ENCODE data around the gene NCK1.

Gene NCK1

DNA sequence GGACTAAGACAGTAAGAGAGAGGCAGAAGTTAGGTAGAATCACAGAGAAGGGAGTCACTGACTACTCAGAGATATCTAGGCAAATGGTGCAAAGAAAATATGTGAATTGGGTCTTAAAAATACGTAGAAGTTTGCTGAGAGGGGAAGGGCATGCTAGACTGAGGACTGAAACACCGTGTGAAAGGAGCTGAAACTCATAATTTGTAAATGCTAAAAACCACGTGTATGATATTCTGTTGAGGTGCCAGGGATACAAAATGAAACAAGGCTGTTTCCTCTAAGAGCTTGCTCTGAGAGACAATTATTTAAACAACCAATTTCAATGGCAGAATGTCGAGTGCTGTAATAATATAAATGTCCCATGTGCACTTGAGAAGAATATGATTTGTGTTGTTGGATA is 47.2 kb downstream of the NCK1 start:
- FAIRE-seq = no peak

DNA sequence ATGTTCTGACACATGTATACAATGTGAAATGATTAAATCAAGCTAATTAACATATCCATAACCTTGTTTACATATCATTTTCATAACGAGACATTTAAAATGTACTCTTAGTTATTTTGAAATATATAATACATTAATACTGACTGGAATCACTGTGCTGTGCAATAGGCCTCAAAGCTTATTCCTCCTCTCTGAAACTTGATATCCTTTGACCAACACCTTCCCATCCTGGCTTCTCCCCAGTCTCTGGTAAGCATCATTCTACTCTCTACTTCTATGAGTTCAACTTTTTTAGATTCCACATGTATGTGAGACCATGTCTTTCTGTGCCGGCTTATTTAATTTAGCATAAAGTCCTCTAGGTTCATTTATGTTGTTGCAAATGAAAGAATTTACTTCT is 48.7 kb downstream of the NCK1 start:
- FAIRE-seq = no peak

DNA sequence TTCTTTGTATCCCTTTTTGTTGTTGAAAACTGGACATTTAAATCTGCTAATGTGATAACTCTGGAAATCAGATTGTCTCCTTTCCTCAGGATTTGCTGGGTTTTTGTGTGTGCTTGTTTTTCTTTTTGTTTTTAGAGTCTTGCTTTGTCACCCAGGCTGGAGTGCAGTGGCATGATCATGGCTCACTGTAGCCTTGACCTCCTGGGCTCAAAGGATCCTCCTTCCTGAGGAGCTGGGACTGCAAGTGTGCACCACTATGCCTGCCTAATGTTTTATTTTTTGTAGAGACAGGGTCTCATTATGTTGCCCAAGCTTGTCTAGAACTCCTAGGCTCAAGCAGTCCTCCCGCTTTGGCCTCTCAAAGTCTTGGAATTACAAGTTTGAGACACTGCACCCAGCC is 51.2 kb downstream of the NCK1 start:
- no peak for FAIRE-seq

DNA sequence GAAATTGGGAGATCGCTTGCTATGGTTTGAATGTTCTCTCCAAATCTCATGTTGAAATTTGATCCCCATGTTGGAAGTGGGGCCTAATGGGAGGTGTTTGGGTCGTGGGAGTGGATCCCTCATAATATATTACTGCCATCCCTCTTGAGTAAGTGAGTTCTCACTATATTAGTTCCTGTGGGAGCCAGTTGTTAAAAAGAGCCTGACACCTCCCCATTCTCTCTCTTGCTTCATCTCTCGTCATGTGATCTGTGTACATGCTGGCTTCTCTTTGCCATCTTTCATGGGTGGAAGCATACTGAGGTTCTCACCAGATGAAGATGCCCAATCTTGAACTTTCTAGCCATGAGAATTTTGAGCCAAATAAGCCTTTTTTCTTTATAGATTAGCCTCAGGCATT is 52.7 kb downstream of the NCK1 start:
- FAIRE-seq = no peak

DNA sequence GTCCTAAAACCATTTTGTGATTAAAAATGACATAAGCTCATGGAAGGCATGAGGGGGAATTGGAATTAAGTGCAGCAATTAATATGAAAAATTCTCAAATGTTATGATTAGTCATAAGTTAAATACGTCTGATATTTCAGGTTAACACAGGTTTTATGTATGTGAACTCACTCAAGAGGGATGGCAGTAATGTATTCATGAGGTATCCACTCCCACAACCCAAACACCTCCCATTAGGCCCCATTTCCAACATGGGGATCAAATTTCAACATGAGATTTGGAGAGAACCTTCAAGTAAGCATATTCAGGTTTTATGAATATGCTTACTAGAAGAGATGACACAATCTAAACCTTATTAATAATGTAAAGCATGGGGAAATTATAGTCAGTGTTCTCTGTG is 54.2 kb downstream of the NCK1 start:
- FAIRE-seq = no peak

DNA sequence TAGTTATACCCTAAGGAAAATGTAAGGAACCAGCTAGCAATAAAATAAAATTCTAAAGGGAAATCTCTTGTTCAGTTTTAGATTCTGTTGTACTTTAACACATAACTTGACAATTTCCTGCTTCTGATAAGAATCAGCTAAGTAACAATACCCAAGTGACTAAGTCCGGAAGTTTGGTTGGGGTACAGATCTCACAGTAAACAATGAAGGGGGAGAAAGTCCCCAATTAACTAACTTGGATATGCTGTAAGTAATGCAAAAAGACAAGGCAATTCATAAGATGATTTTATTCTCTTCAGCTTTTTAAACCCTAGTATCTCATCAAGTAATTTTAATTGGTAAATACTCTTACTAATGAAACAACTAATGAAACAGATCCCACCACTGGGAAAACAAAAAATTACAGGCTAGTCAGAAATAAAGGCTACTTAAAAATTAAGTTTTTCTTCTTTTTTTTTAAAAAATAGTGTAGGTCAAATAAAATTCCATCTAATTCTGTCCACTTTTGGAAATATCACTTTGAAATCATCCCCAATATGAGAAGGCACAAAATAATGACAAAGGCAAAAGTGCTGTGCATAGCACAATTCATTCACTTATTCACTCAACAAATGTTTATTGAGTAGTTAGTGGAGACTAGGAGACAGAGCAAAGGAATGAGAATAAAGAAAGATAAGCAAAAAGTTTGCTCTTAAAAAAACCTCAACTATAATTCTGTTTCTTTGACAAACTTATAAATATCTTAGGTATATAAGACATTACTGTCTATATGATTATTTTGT is 58.0 kb downstream of the NCK1 start:
- no peak for FAIRE-seq

DNA sequence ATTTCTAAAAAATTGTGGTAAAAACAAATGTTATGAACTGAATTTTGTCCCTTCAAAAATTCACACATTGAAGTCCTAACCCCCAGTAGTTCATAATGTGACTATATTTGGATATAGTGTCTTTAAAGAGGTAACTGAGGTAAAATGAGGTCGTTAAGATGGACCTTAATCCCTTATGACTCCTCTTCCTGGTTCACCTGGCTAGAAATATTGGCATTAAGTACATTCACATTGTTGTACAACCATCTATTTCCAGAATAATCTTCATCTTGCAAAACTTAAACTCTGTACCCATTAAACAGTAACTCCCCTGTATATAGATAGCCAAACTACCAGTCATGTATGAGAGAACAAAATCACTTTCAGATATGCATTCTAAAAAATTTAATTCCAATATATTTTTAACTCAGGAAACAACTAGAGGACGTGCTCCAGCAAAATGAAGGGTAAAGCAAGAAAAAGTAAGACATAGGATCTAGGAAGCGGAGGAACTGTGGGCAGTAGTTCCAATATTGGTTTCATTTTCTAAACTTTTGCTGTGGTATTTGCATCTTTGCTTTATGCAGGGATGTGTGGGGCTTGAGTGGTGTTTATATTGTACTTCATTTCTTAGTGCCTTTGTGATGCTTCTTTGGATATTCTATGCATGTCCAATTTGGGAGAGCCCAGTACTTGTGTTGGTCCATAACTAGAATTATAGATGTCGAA is 59.0 kb downstream of the NCK1 start:
- no peak for FAIRE-seq

DNA sequence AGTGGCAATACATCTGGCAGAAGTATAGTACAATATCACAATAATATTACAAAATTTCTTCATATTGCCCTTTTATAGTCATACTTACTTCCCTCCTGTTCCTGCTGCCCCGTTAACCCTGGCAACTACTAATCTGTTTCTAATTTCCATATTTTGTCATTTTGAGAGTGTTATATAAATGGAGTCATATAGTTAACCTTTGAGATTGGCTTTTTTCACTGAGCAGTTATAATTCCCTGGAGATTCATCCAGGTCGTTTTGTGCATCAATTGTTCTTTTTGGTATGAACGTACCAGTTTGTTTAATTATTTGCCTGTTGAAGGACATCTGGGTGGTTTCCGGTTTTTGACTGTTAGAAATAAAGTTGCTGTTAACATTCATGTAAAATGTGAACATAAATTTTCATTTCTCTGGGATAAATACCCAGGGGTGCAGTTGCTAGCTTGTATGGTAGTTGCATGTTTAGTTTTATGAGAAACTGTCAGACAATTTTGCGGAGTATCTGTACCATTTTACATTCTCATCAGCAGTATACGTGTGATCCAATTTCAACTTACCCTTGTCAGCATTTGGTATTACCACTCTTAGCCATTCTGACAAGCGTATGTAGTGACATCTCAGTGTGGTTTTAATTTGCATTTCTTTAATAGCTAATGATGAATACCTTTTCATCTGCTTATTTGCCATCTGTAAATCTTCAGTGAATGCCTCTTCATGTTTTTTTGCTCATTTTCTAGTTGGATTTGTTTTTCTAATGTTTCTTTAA is 63.6 kb downstream of the NCK1 start:
- no peak for FAIRE-seq

DNA sequence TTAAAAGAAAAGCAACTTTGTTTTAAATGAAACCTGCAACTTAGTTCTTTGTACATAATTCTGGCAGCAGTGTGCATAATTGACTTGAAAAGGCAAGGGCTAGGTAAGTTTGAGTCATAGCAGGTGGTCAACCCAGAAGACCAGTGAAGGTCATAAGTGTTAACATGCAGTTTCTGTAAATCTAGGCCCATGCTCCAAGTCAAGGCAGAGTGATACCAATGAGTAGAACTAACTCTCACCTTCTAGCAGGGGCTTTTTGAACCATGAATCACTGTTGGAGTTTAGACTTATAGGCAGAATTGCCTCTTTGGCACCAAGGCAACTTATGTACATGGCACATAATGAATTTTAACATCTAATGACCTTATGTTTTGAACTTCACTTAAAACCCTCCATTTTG is 66.2 kb downstream of the NCK1 start:
- FAIRE-seq = no peak

DNA sequence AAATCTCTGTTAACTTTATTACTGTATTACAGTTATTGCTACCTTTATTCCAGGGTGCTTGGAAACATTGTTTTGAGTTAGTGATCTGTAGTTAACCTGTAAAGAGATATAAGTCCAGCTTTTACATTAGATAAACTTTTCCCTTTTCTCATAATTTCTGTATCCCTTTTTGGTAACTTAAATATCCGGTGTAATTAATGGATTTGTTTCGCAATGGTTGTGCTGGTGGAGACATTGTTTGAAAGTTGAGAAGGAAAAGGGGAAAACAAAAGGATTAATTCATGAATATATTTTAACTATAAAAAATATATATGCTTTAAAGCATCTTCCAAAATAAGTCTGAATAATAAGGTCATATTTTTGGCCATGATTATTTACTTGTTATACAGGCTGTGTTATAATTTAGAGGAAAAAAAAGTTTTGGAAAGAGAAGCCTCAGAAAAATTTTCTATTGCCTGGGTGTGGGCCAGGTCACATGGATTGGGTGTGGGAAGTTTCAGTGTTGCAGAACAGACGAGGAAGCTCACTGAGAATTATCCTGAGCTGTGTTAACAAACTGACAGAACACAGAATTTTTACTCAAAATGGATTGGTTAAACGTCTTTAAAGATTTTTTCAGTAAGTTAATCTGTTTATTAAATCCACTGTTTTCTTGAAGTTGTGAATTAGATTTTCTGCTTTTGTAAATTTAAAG is 68.1 kb downstream of the NCK1 start:
- FAIRE-seq = no peak

DNA sequence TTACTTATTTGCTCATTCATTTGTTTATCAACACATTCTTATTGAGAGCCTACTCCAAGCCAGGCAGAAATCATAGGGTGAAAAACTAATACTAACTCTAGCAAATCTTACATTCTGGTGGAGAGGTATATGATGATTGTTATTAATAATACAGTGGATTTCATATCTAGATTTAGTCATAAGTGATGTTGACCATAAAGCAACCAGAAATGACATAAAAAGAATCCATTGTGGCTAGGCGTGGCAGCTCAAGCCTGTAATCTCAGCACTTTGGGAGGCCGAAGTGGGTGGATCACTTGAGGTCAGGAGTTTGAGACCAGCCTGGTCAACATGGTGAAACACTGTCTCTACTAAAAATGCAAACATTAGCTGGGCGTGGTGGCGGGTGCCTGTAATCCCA is 69.6 kb downstream of the NCK1 start:
- no peak for FAIRE-seq

DNA sequence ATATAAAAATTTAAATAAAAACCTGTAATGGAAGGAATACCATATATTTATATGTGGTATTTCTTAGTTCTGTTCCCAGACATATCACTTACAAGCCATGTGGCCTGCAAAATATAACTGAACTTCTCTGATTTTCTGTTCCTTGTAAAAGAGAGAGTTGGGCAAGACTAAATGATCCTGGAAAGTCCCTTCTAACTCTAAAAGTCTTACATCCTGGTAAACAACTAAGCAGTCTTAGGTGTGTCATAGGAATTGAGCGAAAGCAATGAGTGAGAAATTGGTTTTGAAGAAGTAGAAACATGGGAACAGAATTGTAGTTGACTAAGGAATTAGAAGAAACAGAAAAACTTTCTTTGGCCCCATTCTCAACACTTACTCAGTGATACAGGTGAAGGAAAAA is 70.5 kb downstream of the NCK1 start:
- FAIRE-seq = no peak

DNA sequence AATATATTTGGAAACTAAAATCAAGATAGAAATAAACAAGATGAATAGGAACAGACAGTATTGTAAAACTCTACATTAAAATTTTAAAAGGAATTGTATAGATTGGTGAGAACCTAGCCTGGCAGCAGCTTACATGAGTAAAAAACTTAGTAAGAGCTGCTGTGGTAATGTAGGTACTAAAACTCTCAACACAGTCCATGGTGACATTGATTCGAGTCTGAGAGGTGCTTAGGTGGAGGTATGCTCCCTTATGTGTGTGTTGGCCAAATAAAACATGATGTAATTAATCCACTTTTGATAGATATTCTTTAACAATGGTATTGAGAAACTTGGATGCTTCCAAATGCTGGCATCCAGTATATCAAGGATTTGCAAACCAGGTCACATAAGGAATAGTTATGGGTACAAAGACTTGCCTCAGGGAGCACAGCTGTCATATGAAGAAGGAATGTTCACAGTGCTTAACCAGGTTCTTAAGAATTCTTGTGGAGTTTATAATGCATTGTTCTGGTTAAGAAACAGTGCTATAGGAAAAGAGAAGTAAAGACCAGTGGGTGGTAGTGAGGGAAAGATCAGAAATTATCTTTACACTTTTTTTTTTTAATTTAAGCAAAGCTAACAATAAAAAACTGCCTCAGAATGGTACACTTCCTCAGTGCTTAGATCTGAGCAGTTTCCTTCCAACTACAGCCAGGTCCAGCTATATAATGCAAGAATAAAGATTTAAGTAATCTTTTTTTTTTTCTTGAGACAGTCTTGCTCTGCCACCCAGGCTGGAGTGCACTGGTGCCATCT is 71.2 kb downstream of the NCK1 start:
- FAIRE-seq = no peak

DNA sequence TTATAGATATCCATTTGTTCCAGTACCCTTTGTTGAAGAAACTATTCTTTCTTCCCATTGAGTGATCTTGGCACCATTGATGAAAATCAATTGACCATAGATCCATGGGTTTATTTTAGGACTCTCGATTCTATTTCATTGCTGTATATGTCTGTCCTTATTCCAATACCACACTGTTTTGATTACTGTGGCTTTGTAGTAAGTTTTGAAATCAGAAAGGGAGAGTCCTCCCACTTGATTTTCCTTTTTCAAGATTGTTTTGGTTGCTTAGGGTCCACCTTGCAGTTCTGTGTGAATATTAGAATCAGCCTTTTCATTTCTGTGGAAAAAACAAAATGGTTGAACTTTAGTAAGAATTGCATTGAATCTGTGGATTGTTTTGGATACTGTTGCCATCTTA is 75.2 kb downstream of the NCK1 start:
- FAIRE-seq = no peak

DNA sequence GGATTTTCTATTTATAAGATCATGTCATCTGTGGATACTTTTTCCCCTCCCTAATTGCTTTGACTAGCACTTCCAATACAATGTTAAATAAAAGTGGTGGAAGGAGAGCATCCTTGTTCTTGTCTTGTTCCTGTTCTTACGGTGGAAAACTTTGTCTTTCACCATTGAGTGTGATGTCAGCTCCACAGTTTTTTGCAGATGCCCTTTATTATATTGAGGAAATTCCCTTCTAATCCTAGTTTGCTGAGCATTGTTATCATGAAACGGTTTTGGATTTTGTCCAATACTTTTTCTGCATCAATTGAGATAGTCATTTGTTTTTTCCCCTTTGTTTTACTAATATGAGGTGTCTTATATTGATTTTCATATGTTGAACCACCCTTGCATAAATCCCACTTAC is 75.8 kb downstream of the NCK1 start:
- FAIRE-seq = no peak

DNA sequence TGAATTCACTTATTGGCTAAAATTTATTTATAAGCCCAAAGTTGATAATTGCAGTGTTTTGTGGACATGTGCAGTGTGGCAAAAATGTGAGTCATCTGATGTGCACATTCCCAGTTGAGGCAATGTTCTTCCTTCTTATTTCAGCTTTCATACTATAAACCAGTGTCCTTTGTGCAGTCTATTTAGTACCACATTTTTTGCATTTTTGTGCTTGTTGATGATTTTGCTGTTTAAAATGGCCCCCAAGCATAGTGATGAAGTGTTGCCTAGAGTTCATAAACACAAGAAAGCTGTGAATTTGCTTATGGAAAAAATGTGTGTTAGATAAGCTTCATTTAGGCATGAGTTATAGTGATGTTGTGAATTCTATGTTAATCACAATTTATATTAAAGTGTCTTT is 76.3 kb downstream of the NCK1 start:
- no peak for FAIRE-seq

DNA sequence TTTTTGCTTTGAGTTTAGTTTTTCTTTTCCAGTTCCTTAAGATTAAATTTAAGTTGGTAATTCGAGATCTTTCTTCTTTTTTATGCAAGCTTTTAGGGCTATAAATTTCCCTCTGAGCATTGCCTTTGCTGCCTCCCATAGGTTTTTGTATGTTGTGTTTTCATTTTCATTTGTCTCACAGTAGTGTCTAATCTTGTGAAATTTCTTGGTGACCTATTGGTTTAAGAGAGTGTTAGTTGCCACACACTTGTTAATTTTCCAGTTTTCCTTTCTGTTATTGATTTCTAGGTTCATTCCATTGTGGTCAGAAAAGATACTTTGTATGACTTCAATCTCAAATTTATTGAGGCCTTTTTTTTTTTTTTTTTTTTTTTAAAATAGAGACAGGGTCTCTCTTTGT is 77.5 kb downstream of the NCK1 start:
- no peak for FAIRE-seq

DNA sequence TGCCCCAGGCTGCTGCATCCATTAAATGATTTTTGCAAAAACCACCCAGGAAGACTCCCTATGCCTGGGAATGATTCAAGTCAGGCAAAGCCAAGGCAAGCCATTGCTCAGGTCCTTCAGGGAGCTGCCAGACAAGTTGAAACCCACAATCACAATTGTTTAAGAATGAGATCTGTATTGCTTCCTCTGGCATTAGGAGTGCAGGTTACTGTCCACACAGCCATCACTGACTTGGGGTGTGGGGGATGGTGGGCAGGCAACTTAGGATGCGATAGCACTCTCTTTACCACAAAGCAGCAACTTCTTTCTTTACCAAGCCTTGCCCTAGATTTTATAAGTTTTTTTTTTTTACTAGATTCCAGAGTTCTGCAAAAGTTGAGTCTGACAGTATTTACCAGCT is 80.8 kb downstream of the NCK1 start:
- no peak for FAIRE-seq

DNA sequence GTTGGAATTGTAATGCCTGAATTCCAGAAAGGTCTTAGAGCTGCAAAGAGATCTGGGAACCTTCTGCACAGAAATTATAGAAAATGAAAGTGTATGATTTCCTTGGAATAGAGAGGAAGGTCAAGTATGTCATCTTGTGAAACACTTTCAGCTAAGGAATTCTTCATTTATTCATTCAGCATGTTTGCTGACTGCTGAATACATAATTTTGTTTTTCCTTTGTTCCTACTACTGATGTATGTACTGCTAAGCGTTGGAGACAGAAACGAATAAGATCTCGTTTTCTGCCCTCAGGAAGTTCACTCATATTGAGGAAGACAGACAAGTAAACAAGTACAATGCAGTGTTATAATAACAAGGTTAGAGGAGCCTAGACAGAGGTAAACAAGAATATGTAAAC is 81.4 kb downstream of the NCK1 start:
- FAIRE-seq = no peak

DNA sequence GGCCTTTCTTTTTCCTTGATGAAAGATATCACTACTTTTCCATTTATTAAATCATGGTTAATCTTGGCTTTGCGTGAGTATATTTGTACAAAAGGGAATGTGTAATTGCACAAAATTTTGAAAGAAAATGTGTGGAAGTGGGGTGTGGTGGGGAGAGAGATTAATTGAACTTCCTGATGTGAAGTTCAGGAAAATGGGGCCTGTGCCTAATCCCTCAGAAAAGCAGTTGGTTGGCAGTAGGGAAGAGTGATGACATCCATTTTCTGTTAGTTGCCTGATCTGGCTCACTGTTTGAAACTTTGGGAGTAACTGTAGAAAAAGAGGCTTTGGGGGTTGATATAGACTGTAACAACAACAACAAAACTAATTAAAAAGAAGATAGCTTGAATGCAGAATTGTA is 85.0 kb downstream of the NCK1 start:
- FAIRE-seq = no peak

DNA sequence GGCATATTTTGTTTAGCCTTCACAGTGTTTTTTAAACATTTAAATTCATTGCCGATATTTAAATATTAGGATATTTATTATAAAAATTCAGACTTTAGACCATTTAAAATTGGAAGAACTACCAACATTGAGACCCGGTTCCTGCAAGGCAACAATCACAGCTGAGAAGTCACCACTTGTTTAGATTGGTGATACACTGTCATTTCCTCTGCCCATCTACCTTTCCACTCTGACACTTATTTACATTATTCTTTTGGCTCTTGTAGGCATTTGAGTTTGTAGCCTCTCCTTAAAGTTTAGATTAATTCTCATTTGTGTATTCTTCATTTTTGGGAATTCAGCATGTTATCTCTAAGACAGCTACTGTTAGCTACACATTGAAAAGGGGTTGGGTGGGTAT is 85.5 kb downstream of the NCK1 start:
- FAIRE-seq = no peak

DNA sequence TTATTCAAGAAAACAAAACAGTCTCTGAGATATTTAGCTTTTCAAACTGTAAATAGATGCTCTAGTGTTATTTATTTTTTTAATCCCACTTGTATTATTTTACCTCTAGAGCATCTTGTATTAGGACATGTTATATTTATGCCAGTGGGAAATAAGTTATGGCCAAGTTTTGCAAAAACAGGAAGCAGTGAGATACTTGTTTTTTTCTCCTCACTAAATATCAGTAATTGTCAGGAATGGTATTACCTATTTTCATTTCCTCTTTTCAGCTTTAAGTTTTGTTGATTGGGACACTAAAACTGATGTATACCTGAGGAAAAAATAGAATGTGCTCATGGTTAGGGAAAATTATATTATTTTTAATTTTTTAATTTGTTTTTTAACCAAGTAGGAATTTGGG is 87.1 kb downstream of the NCK1 start:
- FAIRE-seq = no peak

DNA sequence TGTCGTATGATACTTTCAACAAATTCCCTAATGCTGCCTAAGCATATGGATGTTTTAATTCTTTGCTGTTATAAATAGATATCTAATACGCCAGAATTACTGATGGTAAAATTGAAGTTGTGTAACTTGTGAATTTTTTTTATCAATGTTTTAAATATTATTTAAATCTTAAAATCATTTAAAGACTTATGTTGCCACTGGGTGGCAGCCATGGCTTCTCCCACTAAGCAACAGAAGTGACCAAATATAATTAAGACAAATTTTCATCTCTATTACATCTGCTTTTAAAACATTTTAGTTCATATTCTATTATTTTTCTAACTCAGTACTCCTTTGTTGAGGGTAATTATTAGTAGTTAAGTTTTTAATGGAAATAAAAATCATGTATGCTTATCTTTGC is 87.7 kb downstream of the NCK1 start:
- no peak for FAIRE-seq
